ENCODE data around the gene RFESD.

Gene RFESD

GRCh38 chr5:95669540-95669939 lies 23.0 kb downstream of the RFESD start:
- H3K36me3 ChIP-seq (ENCODE audit: control insufficient read depth, insufficient read depth, low read length): no peaks in the 10 kb centered on the region
- no peaks in the 10 kb centered on the region for H3K9me3 ChIP-seq (ENCODE audit: control insufficient read depth, low read length)
- no peak overlapping the region for H3K4me3 ChIP-seq (ENCODE audit: low read length)
- no peaks in the 10 kb centered on the region for H3K27me3 ChIP-seq (ENCODE audit: control insufficient read depth, insufficient read depth, low read length)
- H3K4me1 ChIP-seq (ENCODE audit: control insufficient read depth, insufficient read depth, low read length): peaks cover 3% of the 10 kb centered on the region
- H3K9ac ChIP-seq (ENCODE audit: low read length): no peak overlapping the region

GRCh38 chr5:95669985-95670384 lies 23.4 kb downstream of the RFESD start:
- peaks cover 3% of the 10 kb centered on the region for H3K4me1 ChIP-seq (ENCODE audit: control insufficient read depth, insufficient read depth, low read length)
- no peak overlapping the region for H3K9ac ChIP-seq (ENCODE audit: low read length)
- H3K27me3 ChIP-seq (ENCODE audit: control insufficient read depth, insufficient read depth, low read length): no peaks in the 10 kb centered on the region
- H3K4me3 ChIP-seq (ENCODE audit: low read length): no peak overlapping the region
- H3K36me3 ChIP-seq (ENCODE audit: control insufficient read depth, insufficient read depth, low read length): no peaks in the 10 kb centered on the region
- no peaks in the 10 kb centered on the region for H3K9me3 ChIP-seq (ENCODE audit: control insufficient read depth, low read length)

- no peak overlapping the region for H3K9ac ChIP-seq (ENCODE audit: low read length)
- peaks cover 3% of the 10 kb centered on the region for H3K4me1 ChIP-seq (ENCODE audit: control insufficient read depth, insufficient read depth, low read length)
- H3K27me3 ChIP-seq (ENCODE audit: control insufficient read depth, insufficient read depth, low read length): no peaks in the 10 kb centered on the region
- no peaks in the 10 kb centered on the region for H3K36me3 ChIP-seq (ENCODE audit: control insufficient read depth, insufficient read depth, low read length)
- no peaks in the 10 kb centered on the region for H3K9me3 ChIP-seq (ENCODE audit: control insufficient read depth, low read length)
- no peak overlapping the region for H3K4me3 ChIP-seq (ENCODE audit: low read length)
These were observed 24.0 kb downstream of the RFESD start for GRCh38 chr5:95670568-95670967.

- Histone ChIP-seq H3K9me3 (ENCODE audit: control insufficient read depth, low read length) (no peaks in the 10 kb centered on the region), H3K4me1 (ENCODE audit: control insufficient read depth, insufficient read depth, low read length) (peaks cover 3% of the 10 kb centered on the region), H3K9ac (ENCODE audit: low read length) (no peak overlapping the region), H3K36me3 (ENCODE audit: control insufficient read depth, insufficient read depth, low read length) (no peaks in the 10 kb centered on the region), H3K27me3 (ENCODE audit: control insufficient read depth, insufficient read depth, low read length) (no peaks in the 10 kb centered on the region), H3K4me3 (ENCODE audit: low read length) (no peak overlapping the region)
These were observed 25.2 kb downstream of the RFESD start for GRCh38 chr5:95671826-95672225.

- H3K36me3 ChIP-seq (ENCODE audit: control insufficient read depth, insufficient read depth, low read length): no peaks in the 10 kb centered on the region
- H3K9ac ChIP-seq (ENCODE audit: low read length): no peak overlapping the region
- no peak overlapping the region for H3K4me3 ChIP-seq (ENCODE audit: low read length)
- H3K27me3 ChIP-seq (ENCODE audit: control insufficient read depth, insufficient read depth, low read length): no peaks in the 10 kb centered on the region
- H3K9me3 ChIP-seq (ENCODE audit: control insufficient read depth, low read length): no peaks in the 10 kb centered on the region
- H3K4me1 ChIP-seq (ENCODE audit: control insufficient read depth, insufficient read depth, low read length): peaks cover 3% of the 10 kb centered on the region
These were observed 26.1 kb downstream of the RFESD start for GRCh38 chr5:95672641-95673040.

- H3K9me3 ChIP-seq (ENCODE audit: control insufficient read depth, low read length): no peaks in the 10 kb centered on the region
- no peak overlapping the region for H3K9ac ChIP-seq (ENCODE audit: low read length)
- no peaks in the 10 kb centered on the region for H3K27me3 ChIP-seq (ENCODE audit: control insufficient read depth, insufficient read depth, low read length)
- peaks cover 3% of the 10 kb centered on the region for H3K4me1 ChIP-seq (ENCODE audit: control insufficient read depth, insufficient read depth, low read length)
- no peak overlapping the region for H3K4me3 ChIP-seq (ENCODE audit: low read length)
- H3K36me3 ChIP-seq (ENCODE audit: control insufficient read depth, insufficient read depth, low read length): no peaks in the 10 kb centered on the region
These were observed 26.5 kb downstream of the RFESD start for GRCh38 chr5:95673081-95673480.

GRCh38 chr5:95682891-95683290 lies 36.3 kb downstream of the RFESD start, which contains the start of gene SPATA9:
SPATA9 (minus strand) TSS chr5:95682991; CDS start chr5:95682854, 137 bp downstream.
- Histone ChIP-seq H3K9ac (ENCODE audit: low read length) (no peak within 1 kb of the TSS), H3K4me1 (ENCODE audit: control insufficient read depth, insufficient read depth, low read length) (no peaks in the 10 kb centered on the region), H3K9me3 (ENCODE audit: control insufficient read depth, low read length) (no peaks in the 10 kb centered on the region)

GRCh38 chr5:95684361-95684760 lies 37.8 kb downstream of the RFESD start:
- H3K9ac ChIP-seq (ENCODE audit: low read length): no peak overlapping the region
- H3K4me3 ChIP-seq (ENCODE audit: low read length): no peak overlapping the region
- H3K27me3 ChIP-seq (ENCODE audit: control insufficient read depth, insufficient read depth, low read length): no peaks in the 10 kb centered on the region
- no peaks in the 10 kb centered on the region for H3K9me3 ChIP-seq (ENCODE audit: control insufficient read depth, low read length)
- no peaks in the 10 kb centered on the region for H3K36me3 ChIP-seq (ENCODE audit: control insufficient read depth, insufficient read depth, low read length)
- H3K4me1 ChIP-seq (ENCODE audit: control insufficient read depth, insufficient read depth, low read length): no peaks in the 10 kb centered on the region

More at GRCh38 chr5:95682891-95683290, 36.3 kb downstream of the RFESD start, which contains the start of gene SPATA9:
- Histone ChIP-seq H3K4me3 (ENCODE audit: low read length) (no peak within 1 kb of the TSS), H3K36me3 (ENCODE audit: control insufficient read depth, insufficient read depth, low read length) (no peaks in the 10 kb centered on the region), H3K27me3 (ENCODE audit: control insufficient read depth, insufficient read depth, low read length) (no peaks in the 10 kb centered on the region)

GRCh38 chr5:95686651-95687050 lies 40.1 kb downstream of the RFESD start:
- H3K4me1 ChIP-seq (ENCODE audit: control insufficient read depth, insufficient read depth, low read length): no peaks in the 10 kb centered on the region
- no peak overlapping the region for H3K4me3 ChIP-seq (ENCODE audit: low read length)
- H3K9me3 ChIP-seq (ENCODE audit: control insufficient read depth, low read length): no peaks in the 10 kb centered on the region
- no peaks in the 10 kb centered on the region for H3K36me3 ChIP-seq (ENCODE audit: control insufficient read depth, insufficient read depth, low read length)
- no peaks in the 10 kb centered on the region for H3K27me3 ChIP-seq (ENCODE audit: control insufficient read depth, insufficient read depth, low read length)
- H3K9ac ChIP-seq (ENCODE audit: low read length): no peak overlapping the region

GRCh38 chr5:95689680-95690079 lies 43.1 kb downstream of the RFESD start:
- Histone ChIP-seq H3K4me1 (ENCODE audit: control insufficient read depth, insufficient read depth, low read length) (no peaks in the 10 kb centered on the region), H3K9me3 (ENCODE audit: control insufficient read depth, low read length) (no peaks in the 10 kb centered on the region), H3K27me3 (ENCODE audit: control insufficient read depth, insufficient read depth, low read length) (no peaks in the 10 kb centered on the region), H3K36me3 (ENCODE audit: control insufficient read depth, insufficient read depth, low read length) (no peaks in the 10 kb centered on the region), H3K9ac (ENCODE audit: low read length) (no peak overlapping the region), H3K4me3 (ENCODE audit: low read length) (no peak overlapping the region)

- H3K27me3 ChIP-seq (ENCODE audit: control insufficient read depth, insufficient read depth, low read length): no peaks in the 10 kb centered on the region
- H3K36me3 ChIP-seq (ENCODE audit: control insufficient read depth, insufficient read depth, low read length): no peaks in the 10 kb centered on the region
- H3K9me3 ChIP-seq (ENCODE audit: control insufficient read depth, low read length): no peaks in the 10 kb centered on the region
- H3K4me1 ChIP-seq (ENCODE audit: control insufficient read depth, insufficient read depth, low read length): no peaks in the 10 kb centered on the region
- H3K9ac ChIP-seq (ENCODE audit: low read length): no peak overlapping the region
- no peak overlapping the region for H3K4me3 ChIP-seq (ENCODE audit: low read length)
These were observed 43.8 kb downstream of the RFESD start for GRCh38 chr5:95690333-95690732.

- Histone ChIP-seq H3K27me3 (ENCODE audit: control insufficient read depth, insufficient read depth, low read length) (peaks cover 3% of the 10 kb centered on the region), H3K9me3 (ENCODE audit: control insufficient read depth, low read length) (no peaks in the 10 kb centered on the region), H3K4me1 (ENCODE audit: control insufficient read depth, insufficient read depth, low read length) (no peaks in the 10 kb centered on the region)
These were observed 51.5 kb downstream of the RFESD start for GRCh38 chr5:95697781-95698681.

More at GRCh38 chr5:95697781-95698681, 51.5 kb downstream of the RFESD start:
- H3K36me3 ChIP-seq (ENCODE audit: control insufficient read depth, insufficient read depth, low read length): no peaks in the 10 kb centered on the region
- H3K9ac ChIP-seq (ENCODE audit: low read length): no peak overlapping the region
- no peak overlapping the region for H3K4me3 ChIP-seq (ENCODE audit: low read length)

Measured in mucosa of stomach (tissue), 1 donor.